ENCODE data around the gene GPR176.

DNA sequence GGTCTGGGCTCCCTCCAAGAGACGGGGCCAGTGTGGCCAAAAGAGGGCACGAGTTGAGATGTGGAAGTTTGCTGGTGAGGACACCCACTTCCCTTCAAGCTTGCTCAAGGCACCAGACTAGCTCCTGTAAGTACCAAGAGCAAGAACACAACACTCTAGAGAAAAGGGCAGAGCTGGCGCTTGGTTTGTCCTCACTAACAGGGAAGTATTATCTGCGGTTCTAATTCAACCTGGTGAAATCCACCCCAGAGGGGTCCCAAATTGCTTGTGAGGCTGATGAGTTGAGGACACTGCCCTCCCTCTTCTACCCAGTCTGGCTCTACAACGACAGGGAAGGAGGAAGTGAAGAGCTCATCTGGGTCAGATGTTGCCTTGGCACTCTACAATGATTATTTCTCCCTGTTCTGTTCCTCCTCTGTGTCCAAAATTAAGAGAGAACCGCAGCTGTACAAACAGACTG lies 120.5 kb downstream of the GPR176 start:
- no peak for TF ChIP-seq CTCF (conservative IDR thresholded peaks at IDR 0.05; ENCODE audit: low read length)
- TF ChIP-seq EZH2phosphoT487 (IDR thresholded peaks at IDR 0.05; ENCODE audit: borderline replicate concordance, low read depth, low read length), result no peak

All from OCI-LY7 (cell line).